Transverse colon (tissue), 4 donors: ENCODE results near the gene LYPD1. TPM values are rescaled to one million over a fixed set of nuclear protein-coding genes. Genes with fewer than 3 reads are reported as not detected.

Experiments used
- DNase-seq: peaks from one replicate; pipeline ENCODE4 v3.0.0-alpha.2; 2019
- H3K27ac ChIP-seq, 4 donors: fragments of 200-600 bp; sonication (generic); 2 replicates each; pipeline ENCODE4 v1.5.1; 2016 to 2018; ENCODE audit warnings: inconsistent platforms in 4 of 4
- H3K27me3 ChIP-seq: fragments of 200-600 bp; sonication (generic); 2 replicates; pipeline ENCODE4 v1.5.1; 2017; ENCODE audit warnings: inconsistent platforms
- H3K36me3 ChIP-seq, 4 donors: fragments of 200-600 bp; sonication (generic); 2 replicates each; pipeline ENCODE4 v1.5.1; 2017 to 2019; ENCODE audit warnings: inconsistent platforms in 4 of 4
- H3K4me1 ChIP-seq, 4 donors: fragments of 200-600 bp; sonication (generic); 2 replicates each; pipeline ENCODE4 v1.5.1; 2017 to 2020; ENCODE audit warnings: inconsistent platforms in 4 of 4
- H3K4me3 ChIP-seq, 4 donors: fragments of 200-600 bp; sonication (generic); 1 replicate in 1 of 4; 2 replicates in 3 of 4; pipeline versions ENCODE4 v1.5.1 to v1.6.1; 2017 to 2019; ENCODE audit warnings: inconsistent platforms in 4 of 4
- H3K9me3 ChIP-seq, 2 donors: fragments of 200-600 bp; sonication (generic); 2 replicates each; pipeline ENCODE4 v1.5.1; 2017 to 2019; ENCODE audit warnings: inconsistent platforms in 2 of 2
- EP300 ChIP-seq: sonication (generic); formaldehyde crosslinking; IDR thresholded peaks from one replicate; pipeline ENCODE4 v1.6.1; 2017; ENCODE audit warnings: antibody characterized with exemption, low read depth
- POLR2A ChIP-seq: fragments of 450-650 bp; IDR thresholded peaks from one replicate; pipeline ENCODE4 v1.6.1; 2016; ENCODE audit warnings: antibody characterized with exemption, mild to moderate bottlenecking, moderate library complexity
- POLR2AphosphoS5 ChIP-seq, 3 donors: sonication (generic); formaldehyde crosslinking; IDR thresholded peaks; one replicate each; pipeline ENCODE4 v1.6.1; 2016; ENCODE audit warnings: antibody characterized with exemption in 3 of 3
- WGBS, 2 donors: methylation state at CpG; one replicate each; pipeline ENCODE4 v1.1.5; 2018; ENCODE audit warnings: low coverage in 1 of 2; 5-methylcytosine and 5-hydroxymethylcytosine counted together
- in situ Hi-C, 4 donors: fragments of 200-750 bp; cut with MboI; loops; one replicate each; pipeline versions ENCODE4 v1.15.0 to v1.15.1; 2017; ENCODE audit warnings: low sequenced_read_pairs in 3 of 4, low pct_ligation_motif_present in 1 of 4, low pct_unique_long_range_greater_than_20kb in 1 of 4
- intact Hi-C: fragments of 100-400 bp; cut with DNase I; formaldehyde crosslinking; loops from one replicate; pipeline ENCODE4 v1.15.1; 2023; ENCODE audit warnings: low total_unique reads
- total RNA-seq, 4 donors: library from RNA; depleted of rRNA; stranded (reverse); fragments of >200 nt; gene quantifications; one replicate each; pipeline ENCODE4 v1.1.0, GENCODE V29; 2016
- TF ChIP-seq, protein P1 (sequence below), 5 experiments: fragments of 200-600 bp in 3 of 5; fragments of 450-650 bp in 2 of 5; sonication (generic) in 3 of 5; IDR thresholded peaks; 1 replicate in 2 of 5; 2 replicates in 3 of 5; pipeline ENCODE4 v1.5.1; 2016 to 2017; ENCODE audit warnings: antibody characterized with exemption in 5 of 5, inconsistent platforms in 3 of 5, mild to moderate bottlenecking in 2 of 5, moderate library complexity in 1 of 5

The LYPD1 gene
- total RNA-seq, 4 donors from 2014 or later: 0.27 to 3.6 (median 0.32) TPM; not detected in 1

DNA sequence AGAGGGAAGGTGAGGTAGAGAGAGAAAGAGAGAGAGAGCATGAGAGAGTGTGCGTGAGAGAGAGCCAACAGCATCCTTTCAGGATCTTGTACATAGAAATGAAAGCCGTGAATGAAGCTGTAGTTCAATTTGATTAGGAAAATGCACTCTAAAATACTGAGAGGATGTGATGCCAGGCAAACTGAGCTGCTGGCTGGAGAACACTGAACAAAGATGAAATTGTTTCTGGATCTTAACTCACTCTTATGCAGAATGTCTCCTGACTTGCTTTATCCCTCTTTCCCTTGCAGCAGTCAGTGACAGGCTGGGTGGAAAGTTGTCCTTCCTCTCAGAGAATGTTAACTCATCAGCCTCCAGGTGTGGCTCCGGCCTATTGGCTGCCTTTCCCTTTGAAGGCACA is 10.7 kb downstream of the LYPD1 start:
- in situ Hi-C loops (loop anchor here in 1 of 4 donors (25.0 kb wide), 1 partner anchor 503 kb away; no protein-coding TSS in a partner anchor), intact Hi-C loops (no loop called here)

DNA sequence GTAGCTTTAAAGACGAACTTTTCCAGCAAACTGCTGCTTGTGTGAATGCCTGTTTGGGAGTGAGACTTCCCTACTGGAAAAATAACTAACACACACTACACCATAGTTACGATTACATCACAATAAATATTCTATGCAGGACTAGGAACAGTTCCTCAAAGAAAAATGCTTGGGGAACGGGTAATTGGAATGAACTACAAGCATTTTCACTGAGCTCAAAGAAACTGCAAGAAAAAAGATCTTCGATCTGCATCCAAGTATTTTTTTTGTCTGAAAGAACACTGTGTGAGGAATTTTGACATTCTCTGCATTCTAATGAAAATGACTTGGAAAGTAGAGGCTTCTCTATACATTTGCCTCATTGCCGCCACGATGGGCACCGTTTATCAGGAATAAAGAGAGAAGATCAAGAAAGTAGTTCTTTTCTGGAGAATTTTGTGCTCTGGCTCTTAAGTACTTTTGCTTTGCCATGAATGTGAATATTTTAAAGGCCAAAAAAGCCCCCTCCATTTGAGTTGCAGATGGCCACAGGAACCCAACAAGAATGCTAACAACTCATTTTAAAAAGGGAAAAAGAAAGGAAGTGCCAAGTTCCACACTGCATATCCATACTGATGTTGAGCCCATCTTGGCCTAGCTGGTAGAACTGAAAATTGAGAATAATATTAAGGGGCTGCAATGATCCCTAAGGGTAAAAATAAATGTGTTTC is 13.6 kb downstream of the LYPD1 start:
- TF ChIP-seq POLR2AphosphoS5 (IDR thresholded peaks at IDR 0.05) (no peak), POLR2A (no peak), EP300 (no peak)
- TF ChIP-seq, protein P1, sequence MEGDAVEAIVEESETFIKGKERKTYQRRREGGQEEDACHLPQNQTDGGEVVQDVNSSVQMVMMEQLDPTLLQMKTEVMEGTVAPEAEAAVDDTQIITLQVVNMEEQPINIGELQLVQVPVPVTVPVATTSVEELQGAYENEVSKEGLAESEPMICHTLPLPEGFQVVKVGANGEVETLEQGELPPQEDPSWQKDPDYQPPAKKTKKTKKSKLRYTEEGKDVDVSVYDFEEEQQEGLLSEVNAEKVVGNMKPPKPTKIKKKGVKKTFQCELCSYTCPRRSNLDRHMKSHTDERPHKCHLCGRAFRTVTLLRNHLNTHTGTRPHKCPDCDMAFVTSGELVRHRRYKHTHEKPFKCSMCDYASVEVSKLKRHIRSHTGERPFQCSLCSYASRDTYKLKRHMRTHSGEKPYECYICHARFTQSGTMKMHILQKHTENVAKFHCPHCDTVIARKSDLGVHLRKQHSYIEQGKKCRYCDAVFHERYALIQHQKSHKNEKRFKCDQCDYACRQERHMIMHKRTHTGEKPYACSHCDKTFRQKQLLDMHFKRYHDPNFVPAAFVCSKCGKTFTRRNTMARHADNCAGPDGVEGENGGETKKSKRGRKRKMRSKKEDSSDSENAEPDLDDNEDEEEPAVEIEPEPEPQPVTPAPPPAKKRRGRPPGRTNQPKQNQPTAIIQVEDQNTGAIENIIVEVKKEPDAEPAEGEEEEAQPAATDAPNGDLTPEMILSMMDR (IDR thresholded peaks at IDR 0.05): no peak
- no peak for DNase-seq
- no peak overlapping the region for H3K27ac ChIP-seq
- WGBS, 2 donors: 53 to 57% methylated on average over 7 of the region's 7 CpGs
- H3K36me3 ChIP-seq: no peaks in the 10 kb centered on the region
- in situ Hi-C loops: loop anchor here in 1 of 4 donors (25.0 kb wide), 1 partner anchor 506 kb away; no protein-coding TSS in a partner anchor
- H3K27me3 ChIP-seq: no peaks in the 10 kb centered on the region
- H3K9me3 ChIP-seq: no peaks in the 10 kb centered on the region
- H3K4me1 ChIP-seq: no peaks in the 10 kb centered on the region
- H3K4me3 ChIP-seq: no peak overlapping the region
- intact Hi-C loops: no loop called here

More for the DNA sequence above, 10.7 kb downstream of the LYPD1 start:
- no peaks in the 10 kb centered on the region for H3K9me3 ChIP-seq
- H3K27me3 ChIP-seq: no peaks in the 10 kb centered on the region
- no peak overlapping the region for H3K27ac ChIP-seq
- TF ChIP-seq POLR2AphosphoS5 (IDR thresholded peaks at IDR 0.05): no peak
- TF ChIP-seq EP300: no peak
- TF ChIP-seq POLR2A: no peak
- TF ChIP-seq, protein P1 (IDR thresholded peaks at IDR 0.05): no peak
- no peaks in the 10 kb centered on the region for H3K36me3 ChIP-seq
- WGBS, 2 donors: 80 to 85% methylated on average over 2 to 3 of the region's 3 CpGs
- H3K4me1 ChIP-seq: no peaks in the 10 kb centered on the region
- no peak for DNase-seq
- no peak overlapping the region for H3K4me3 ChIP-seq

DNA sequence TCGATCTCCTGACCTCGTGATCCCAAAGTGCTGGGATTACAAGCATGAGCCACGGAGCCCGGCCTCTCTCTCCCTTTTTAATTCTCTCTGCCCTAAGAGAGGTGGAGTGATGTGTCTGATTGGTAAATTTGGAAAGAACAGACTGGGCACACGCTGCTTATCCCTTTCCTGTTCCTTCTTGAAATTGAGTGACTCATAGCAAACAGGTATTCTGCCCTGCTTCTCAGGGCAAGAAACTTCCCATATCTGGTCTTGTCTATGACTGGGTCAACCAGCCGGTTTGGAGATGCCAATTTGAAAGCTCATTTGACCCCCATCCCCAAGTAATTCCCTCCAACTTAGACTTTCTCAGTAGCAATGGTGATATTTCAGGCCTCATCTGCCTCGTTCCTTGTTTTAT is 15.0 kb downstream of the LYPD1 start:
- no peak overlapping the region for H3K27ac ChIP-seq
- DNase-seq: no peak
- in situ Hi-C loops (loop anchor here in 1 of 4 donors (25.0 kb wide), 1 partner anchor 507 kb away; no protein-coding TSS in a partner anchor), intact Hi-C loops (no loop called here)
- H3K4me1 ChIP-seq: no peaks in the 10 kb centered on the region
- 92 to 100% methylated on average over 2 to 7 of the region's 7 CpGs for WGBS, 2 donors
- H3K36me3 ChIP-seq: no peaks in the 10 kb centered on the region
- H3K9me3 ChIP-seq: no peaks in the 10 kb centered on the region
- H3K4me3 ChIP-seq: no peak overlapping the region
- TF ChIP-seq EP300 (no peak), POLR2A (no peak), POLR2AphosphoS5 (IDR thresholded peaks at IDR 0.05) (no peak)
- TF ChIP-seq, protein P1 (IDR thresholded peaks at IDR 0.05): no peak
- no peaks in the 10 kb centered on the region for H3K27me3 ChIP-seq

DNA sequence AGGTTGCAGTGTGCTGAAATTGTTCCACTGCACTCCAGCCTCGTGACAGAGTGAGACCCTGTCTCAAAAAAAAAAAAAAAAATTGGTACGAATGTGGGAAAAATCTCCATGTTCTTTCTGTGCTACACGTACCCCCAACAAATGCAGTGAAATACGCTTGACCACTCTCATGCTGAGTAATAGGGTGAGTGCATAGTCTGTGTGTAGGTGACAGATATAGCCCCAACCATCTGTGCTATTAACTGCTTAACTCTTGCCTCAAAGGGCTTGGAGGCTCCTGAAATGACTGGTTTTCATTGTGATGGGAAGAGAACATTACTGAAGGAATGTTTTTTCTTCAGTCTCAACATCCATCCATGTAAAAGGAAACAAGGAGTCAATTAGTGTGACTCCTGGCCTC is 15.7 kb downstream of the LYPD1 start:
- DNase-seq: no peak
- 64 to 74% methylated on average over 4 of the region's 4 CpGs for WGBS, 2 donors
- intact Hi-C loops: no loop called here
- in situ Hi-C loops: loop anchor here in 1 of 4 donors (25.0 kb wide), 1 partner anchor 508 kb away; no protein-coding TSS in a partner anchor
- Histone ChIP-seq H3K27me3 (no peaks in the 10 kb centered on the region), H3K36me3 (no peaks in the 10 kb centered on the region), H3K4me1 (no peaks in the 10 kb centered on the region), H3K4me3 (no peak overlapping the region), H3K27ac (no peak overlapping the region), H3K9me3 (no peaks in the 10 kb centered on the region)
- TF ChIP-seq, protein P1 (IDR thresholded peaks at IDR 0.05): no peak
- TF ChIP-seq POLR2AphosphoS5 (IDR thresholded peaks at IDR 0.05) (no peak), POLR2A (no peak), EP300 (no peak)
